HepG2 (cell line): ENCODE results near the gene PVALB. TPM values are rescaled to one million over a fixed set of nuclear protein-coding genes. Genes with fewer than 3 reads are reported as not detected.

Source experiments
- CAMTA2 ChIP-seq: sonication (generic); formaldehyde crosslinking; IDR thresholded peaks from 2 replicates; pipeline ENCODE4 v1.4.0; 2020; ENCODE audit warnings: mild to moderate bottlenecking, missing genetic modification reagents, borderline replicate concordance
- DNMT3B ChIP-seq: conservative IDR thresholded peaks from 2 replicates; pipeline ENCODE4 v1.6.1; 2016; ENCODE audit warnings: missing biosample characterization, control low read depth
- FOSL1 ChIP-seq: sonication (generic); formaldehyde crosslinking; IDR thresholded peaks from 2 replicates; pipeline ENCODE4 v1.9.0; 2021; ENCODE audit warnings: missing genetic modification reagents, borderline replicate concordance
- HDAC2 ChIP-seq: sonication (generic); formaldehyde crosslinking; IDR thresholded peaks from 2 replicates; pipeline ENCODE4 v1.4.0; 2020; ENCODE audit warnings: missing genetic modification reagents
- HIVEP1 ChIP-seq: sonication (generic); formaldehyde crosslinking; IDR thresholded peaks from 2 replicates; pipeline ENCODE4 v1.4.0; 2020; ENCODE audit warnings: mild to moderate bottlenecking, missing genetic modification reagents
- MXD4 ChIP-seq: IDR thresholded peaks from 2 replicates; pipeline ENCODE4 v1.6.1; 2016; ENCODE audit warnings: mild to moderate bottlenecking, missing biosample characterization, missing genetic modification reagents
- SNRNP70 ChIP-seq: fragments of 200-400 bp; formaldehyde crosslinking; IDR thresholded peaks from 2 replicates; pipeline ENCODE4 v1.6.1; 2017; ENCODE audit warnings: mild to moderate bottlenecking, low read depth, low read length, moderate library complexity
- SP2 ChIP-seq: sonication (generic); formaldehyde crosslinking; IDR thresholded peaks from 2 replicates; pipeline ENCODE4 v1.5.1; 2020; ENCODE audit warnings: mild to moderate bottlenecking, missing genetic modification reagents
- STAT5B ChIP-seq: sonication (generic); formaldehyde crosslinking; IDR thresholded peaks from 2 replicates; pipeline ENCODE4 v1.4.0; 2020; ENCODE audit warnings: missing genetic modification reagents
- TBL1XR1 ChIP-seq: fragments of 150-350 bp; IDR thresholded peaks from 2 replicates; pipeline ENCODE4 v1.6.1; 2014; ENCODE audit warnings: borderline replicate concordance, low read length; ENCODE audit not compliant: partially characterized antibody
- ZBTB20 ChIP-seq: sonication (generic); formaldehyde crosslinking; IDR thresholded peaks from 2 replicates; pipeline ENCODE4 v1.8.1; 2023; ENCODE audit warnings: missing genetic modification reagents, low read depth, mild to moderate bottlenecking, borderline replicate concordance
- ZNF274 ChIP-seq: sonication (generic); formaldehyde crosslinking; IDR thresholded peaks from 2 replicates; pipeline ENCODE4 v1.5.1; 2020; ENCODE audit warnings: mild to moderate bottlenecking, missing genetic modification reagents
- ZNF432 ChIP-seq: sonication (generic); formaldehyde crosslinking; IDR thresholded peaks from 2 replicates; pipeline ENCODE4 v1.5.0; 2020; ENCODE audit warnings: missing genetic modification reagents, mild to moderate bottlenecking, borderline replicate concordance
- ZNF547 ChIP-seq: sonication (generic); formaldehyde crosslinking; IDR thresholded peaks from 2 replicates; pipeline ENCODE4 v1.5.1; 2020; ENCODE audit warnings: mild to moderate bottlenecking, missing genetic modification reagents
- ZNF841 ChIP-seq: sonication (generic); formaldehyde crosslinking; IDR thresholded peaks from 2 replicates; pipeline ENCODE4 v1.8.1; 2023; ENCODE audit warnings: missing genetic modification reagents, borderline replicate concordance
- polyA plus RNA-seq, 8 experiments: library from polyadenylated mRNA; depleted of rRNA in 3 of 8; stranded (reverse) in 7 of 8; unstranded in 1 of 8; fragments of >200 nt; fragmentation: Illumina TruSeq in 4 of 8; extraction: Trizol in 4 of 8; gene quantifications; 2 replicates each; pipeline versions ENCODE4 v1.2.1 to v1.2.3, GENCODE V29; 2011 to 2016; ENCODE audit warnings: low read depth in 4 of 8, missing spikeins in 1 of 8, mixed read lengths in 1 of 8; ENCODE audit not compliant: insufficient read depth in 1 of 8
- total RNA-seq, 5 experiments: library from RNA; depleted of rRNA; stranded (reverse); fragments of >200 nt; fragmentation: Illumina TruSeq; extraction: Trizol; gene quantifications; 2 replicates each; pipeline ENCODE4 v1.2.3, GENCODE V29; 2016; ENCODE audit warnings: low read depth in 1 of 5
- TF ChIP-seq, protein P1 (sequence below): sonication (generic); formaldehyde crosslinking; IDR thresholded peaks from 2 replicates; pipeline ENCODE4 v1.8.0; 2022; ENCODE audit warnings: missing genetic modification reagents, low read depth, mild to moderate bottlenecking, borderline replicate concordance
- TF ChIP-seq, protein P2 (sequence below): sonication (generic); formaldehyde crosslinking; IDR thresholded peaks from 2 replicates; pipeline ENCODE4 v1.5.0; 2020; ENCODE audit warnings: mild to moderate bottlenecking, missing genetic modification reagents
- TF ChIP-seq, protein P3 (sequence below): sonication (generic); formaldehyde crosslinking; IDR thresholded peaks from 2 replicates; pipeline ENCODE4 v1.4.0; 2020; ENCODE audit warnings: missing genetic modification reagents
- TF ChIP-seq, protein P4 (sequence below): sonication (generic); formaldehyde crosslinking; IDR thresholded peaks from 2 replicates; pipeline ENCODE4 v1.4.0; 2020; ENCODE audit warnings: missing genetic modification reagents

PVALB gene
- total and polyA plus RNA-seq, 2 of the 13 experiments (the other 11 are each of a cell fraction or from before 2014, with no cell fraction given) = not detected

DNA sequence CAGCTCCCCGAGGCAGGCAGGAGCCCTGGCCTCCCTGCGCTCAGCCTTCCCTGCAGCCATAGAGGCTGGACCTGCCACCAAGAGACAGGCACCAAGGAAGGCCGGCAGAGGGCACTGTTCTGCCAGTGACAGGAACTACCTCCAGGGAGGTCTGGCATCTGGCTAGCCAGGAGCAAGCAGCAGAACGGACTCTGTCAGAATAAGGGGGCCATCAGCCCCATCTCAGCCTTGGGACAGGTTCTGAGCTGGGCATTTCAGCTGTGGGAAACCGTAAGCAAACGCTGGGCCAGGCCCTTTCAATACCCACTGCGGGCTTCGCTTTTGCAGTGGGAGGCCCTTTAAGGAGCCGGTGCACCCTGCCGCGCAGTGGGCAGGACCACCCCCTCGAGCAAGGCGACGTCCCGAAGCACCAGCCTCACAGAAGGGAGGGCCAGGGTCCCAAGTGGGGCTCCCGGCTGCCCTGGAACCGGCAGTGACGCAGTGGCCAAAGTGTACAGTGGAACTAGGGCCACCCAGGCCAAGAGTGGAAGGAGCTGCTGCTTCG, 59.1 kb downstream of the PVALB start (continued):
- TF ChIP-seq HIVEP1 (no peak), CAMTA2 (CRISPR knock-in tag) (no peak), MXD4 (CRISPR knock-in tag) (no peak), STAT5B (CRISPR knock-in tag) (no peak), ZNF547 (no peak), ZBTB20 (CRISPR knock-in tag) (no peak), FOSL1 (CRISPR knock-in tag) (no peak), ZNF274 (CRISPR knock-in tag) (no peak), TBL1XR1 (no peak), SNRNP70 (no peak), SP2 (CRISPR knock-in tag) (no peak), ZNF432 (no peak), ZNF841 (no peak), HDAC2 (no peak), DNMT3B (CRISPR knock-in tag) (no peak)
- TF ChIP-seq, protein P1, sequence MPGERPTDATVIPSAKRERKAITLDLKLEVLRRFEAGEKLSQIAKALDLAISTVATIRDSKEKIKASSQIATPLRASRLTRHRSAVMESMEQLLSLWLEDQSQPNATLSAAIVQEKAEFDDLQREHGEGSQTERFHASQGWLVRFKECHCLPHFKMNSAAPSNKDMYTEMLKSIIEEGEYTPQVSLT (CRISPR knock-in tag) = no peak
- TF ChIP-seq, protein P2, sequence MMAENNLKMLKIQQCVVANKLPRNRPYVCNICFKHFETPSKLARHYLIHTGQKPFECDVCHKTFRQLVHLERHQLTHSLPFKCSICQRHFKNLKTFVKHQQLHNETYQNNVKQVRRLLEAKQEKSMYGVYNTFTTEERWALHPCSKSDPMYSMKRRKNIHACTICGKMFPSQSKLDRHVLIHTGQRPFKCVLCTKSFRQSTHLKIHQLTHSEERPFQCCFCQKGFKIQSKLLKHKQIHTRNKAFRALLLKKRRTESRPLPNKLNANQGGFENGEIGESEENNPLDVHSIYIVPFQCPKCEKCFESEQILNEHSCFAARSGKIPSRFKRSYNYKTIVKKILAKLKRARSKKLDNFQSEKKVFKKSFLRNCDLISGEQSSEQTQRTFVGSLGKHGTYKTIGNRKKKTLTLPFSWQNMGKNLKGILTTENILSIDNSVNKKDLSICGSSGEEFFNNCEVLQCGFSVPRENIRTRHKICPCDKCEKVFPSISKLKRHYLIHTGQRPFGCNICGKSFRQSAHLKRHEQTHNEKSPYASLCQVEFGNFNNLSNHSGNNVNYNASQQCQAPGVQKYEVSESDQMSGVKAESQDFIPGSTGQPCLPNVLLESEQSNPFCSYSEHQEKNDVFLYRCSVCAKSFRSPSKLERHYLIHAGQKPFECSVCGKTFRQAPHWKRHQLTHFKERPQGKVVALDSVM (CRISPR knock-in tag) = peak; percentile 61; the same call in 1 of the 2 replicates
- TF ChIP-seq, protein P3, sequence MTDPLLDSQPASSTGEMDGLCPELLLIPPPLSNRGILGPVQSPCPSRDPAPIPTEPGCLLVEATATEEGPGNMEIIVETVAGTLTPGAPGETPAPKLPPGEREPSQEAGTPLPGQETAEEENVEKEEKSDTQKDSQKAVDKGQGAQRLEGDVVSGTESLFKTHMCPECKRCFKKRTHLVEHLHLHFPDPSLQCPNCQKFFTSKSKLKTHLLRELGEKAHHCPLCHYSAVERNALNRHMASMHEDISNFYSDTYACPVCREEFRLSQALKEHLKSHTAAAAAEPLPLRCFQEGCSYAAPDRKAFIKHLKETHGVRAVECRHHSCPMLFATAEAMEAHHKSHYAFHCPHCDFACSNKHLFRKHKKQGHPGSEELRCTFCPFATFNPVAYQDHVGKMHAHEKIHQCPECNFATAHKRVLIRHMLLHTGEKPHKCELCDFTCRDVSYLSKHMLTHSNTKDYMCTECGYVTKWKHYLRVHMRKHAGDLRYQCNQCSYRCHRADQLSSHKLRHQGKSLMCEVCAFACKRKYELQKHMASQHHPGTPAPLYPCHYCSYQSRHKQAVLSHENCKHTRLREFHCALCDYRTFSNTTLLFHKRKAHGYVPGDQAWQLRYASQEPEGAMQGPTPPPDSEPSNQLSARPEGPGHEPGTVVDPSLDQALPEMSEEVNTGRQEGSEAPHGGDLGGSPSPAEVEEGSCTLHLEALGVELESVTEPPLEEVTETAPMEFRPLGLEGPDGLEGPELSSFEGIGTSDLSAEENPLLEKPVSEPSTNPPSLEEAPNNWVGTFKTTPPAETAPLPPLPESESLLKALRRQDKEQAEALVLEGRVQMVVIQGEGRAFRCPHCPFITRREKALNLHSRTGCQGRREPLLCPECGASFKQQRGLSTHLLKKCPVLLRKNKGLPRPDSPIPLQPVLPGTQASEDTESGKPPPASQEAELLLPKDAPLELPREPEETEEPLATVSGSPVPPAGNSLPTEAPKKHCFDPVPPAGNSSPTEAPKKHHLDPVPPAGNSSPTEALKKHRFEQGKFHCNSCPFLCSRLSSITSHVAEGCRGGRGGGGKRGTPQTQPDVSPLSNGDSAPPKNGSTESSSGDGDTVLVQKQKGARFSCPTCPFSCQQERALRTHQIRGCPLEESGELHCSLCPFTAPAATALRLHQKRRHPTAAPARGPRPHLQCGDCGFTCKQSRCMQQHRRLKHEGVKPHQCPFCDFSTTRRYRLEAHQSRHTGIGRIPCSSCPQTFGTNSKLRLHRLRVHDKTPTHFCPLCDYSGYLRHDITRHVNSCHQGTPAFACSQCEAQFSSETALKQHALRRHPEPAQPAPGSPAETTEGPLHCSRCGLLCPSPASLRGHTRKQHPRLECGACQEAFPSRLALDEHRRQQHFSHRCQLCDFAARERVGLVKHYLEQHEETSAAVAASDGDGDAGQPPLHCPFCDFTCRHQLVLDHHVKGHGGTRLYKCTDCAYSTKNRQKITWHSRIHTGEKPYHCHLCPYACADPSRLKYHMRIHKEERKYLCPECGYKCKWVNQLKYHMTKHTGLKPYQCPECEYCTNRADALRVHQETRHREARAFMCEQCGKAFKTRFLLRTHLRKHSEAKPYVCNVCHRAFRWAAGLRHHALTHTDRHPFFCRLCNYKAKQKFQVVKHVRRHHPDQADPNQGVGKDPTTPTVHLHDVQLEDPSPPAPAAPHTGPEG (CRISPR knock-in tag) = no peak
- TF ChIP-seq, protein P4, sequence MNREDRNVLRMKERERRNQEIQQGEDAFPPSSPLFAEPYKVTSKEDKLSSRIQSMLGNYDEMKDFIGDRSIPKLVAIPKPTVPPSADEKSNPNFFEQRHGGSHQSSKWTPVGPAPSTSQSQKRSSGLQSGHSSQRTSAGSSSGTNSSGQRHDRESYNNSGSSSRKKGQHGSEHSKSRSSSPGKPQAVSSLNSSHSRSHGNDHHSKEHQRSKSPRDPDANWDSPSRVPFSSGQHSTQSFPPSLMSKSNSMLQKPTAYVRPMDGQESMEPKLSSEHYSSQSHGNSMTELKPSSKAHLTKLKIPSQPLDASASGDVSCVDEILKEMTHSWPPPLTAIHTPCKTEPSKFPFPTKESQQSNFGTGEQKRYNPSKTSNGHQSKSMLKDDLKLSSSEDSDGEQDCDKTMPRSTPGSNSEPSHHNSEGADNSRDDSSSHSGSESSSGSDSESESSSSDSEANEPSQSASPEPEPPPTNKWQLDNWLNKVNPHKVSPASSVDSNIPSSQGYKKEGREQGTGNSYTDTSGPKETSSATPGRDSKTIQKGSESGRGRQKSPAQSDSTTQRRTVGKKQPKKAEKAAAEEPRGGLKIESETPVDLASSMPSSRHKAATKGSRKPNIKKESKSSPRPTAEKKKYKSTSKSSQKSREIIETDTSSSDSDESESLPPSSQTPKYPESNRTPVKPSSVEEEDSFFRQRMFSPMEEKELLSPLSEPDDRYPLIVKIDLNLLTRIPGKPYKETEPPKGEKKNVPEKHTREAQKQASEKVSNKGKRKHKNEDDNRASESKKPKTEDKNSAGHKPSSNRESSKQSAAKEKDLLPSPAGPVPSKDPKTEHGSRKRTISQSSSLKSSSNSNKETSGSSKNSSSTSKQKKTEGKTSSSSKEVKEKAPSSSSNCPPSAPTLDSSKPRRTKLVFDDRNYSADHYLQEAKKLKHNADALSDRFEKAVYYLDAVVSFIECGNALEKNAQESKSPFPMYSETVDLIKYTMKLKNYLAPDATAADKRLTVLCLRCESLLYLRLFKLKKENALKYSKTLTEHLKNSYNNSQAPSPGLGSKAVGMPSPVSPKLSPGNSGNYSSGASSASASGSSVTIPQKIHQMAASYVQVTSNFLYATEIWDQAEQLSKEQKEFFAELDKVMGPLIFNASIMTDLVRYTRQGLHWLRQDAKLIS (CRISPR knock-in tag) = no peak
